Neural progenitor cell (in vitro differentiated cells): ENCODE measurements around the gene CHST9. TPM values are rescaled to one million over a fixed set of nuclear protein-coding genes. Genes with fewer than 3 reads are reported as not detected.

Source experiments
- DNase-seq: peaks from one replicate; pipeline ENCODE4 v3.0.0-alpha.2; 2016; ENCODE audit warnings: low spot score
- H2AFZ ChIP-seq: fragments of 200-600 bp; sonication (generic); replicated peaks from 2 replicates; pipeline ENCODE4 v1.6.1; 2016; ENCODE audit warnings: antibody characterized with exemption
- H3F3A ChIP-seq: fragments of 200-600 bp; sonication (generic); 2 replicates; pipeline ENCODE4 v1.6.1; 2016; ENCODE audit warnings: antibody characterized with exemption, low read depth
- H3K27ac ChIP-seq: fragments of 200-600 bp; sonication (generic); 2 replicates; pipeline ENCODE4 v1.5.1; 2016; ENCODE audit warnings: mild to moderate bottlenecking
- H3K27me3 ChIP-seq: fragments of 200-600 bp; sonication (generic); 2 replicates; pipeline ENCODE4 v1.6.1; 2016; ENCODE audit warnings: mild to moderate bottlenecking, moderate library complexity
- H3K36me3 ChIP-seq: fragments of 200-600 bp; sonication (generic); 2 replicates; pipeline ENCODE4 v1.5.1; 2016
- H3K4me1 ChIP-seq: fragments of 200-600 bp; sonication (generic); 2 replicates; pipeline ENCODE4 v1.6.1; 2016; ENCODE audit warnings: mixed run types
- H3K4me2 ChIP-seq: fragments of 200-600 bp; sonication (generic); 2 replicates; pipeline ENCODE4 v1.6.1; 2016
- H3K4me3 ChIP-seq: fragments of 200-600 bp; sonication (generic); 2 replicates; pipeline ENCODE4 v1.5.1; 2016
- H3K79me2 ChIP-seq: fragments of 200-600 bp; sonication (generic); 2 replicates; pipeline ENCODE4 v1.6.1; 2016; ENCODE audit warnings: low read depth
- H3K9ac ChIP-seq: fragments of 200-600 bp; sonication (generic); 2 replicates; pipeline ENCODE4 v1.6.1; 2016
- H3K9me3 ChIP-seq: fragments of 200-600 bp; sonication (generic); 2 replicates; pipeline ENCODE4 v1.5.1; 2016; ENCODE audit warnings: low read depth
- H4K20me1 ChIP-seq: fragments of 200-600 bp; sonication (generic); 2 replicates; pipeline ENCODE4 v1.6.1; 2016; ENCODE audit warnings: low read depth
- H3K27ac Mint-ChIP-seq: 3 replicates; pipeline ENCODE4 v1.8.0; 2021; ENCODE audit warnings: mixed read lengths
- H3K27me3 Mint-ChIP-seq: 2 replicates; pipeline ENCODE4 v1.8.0; 2022; ENCODE audit warnings: low read depth, mild to moderate bottlenecking, inconsistent platforms, moderate library complexity, mixed read lengths; ENCODE audit not compliant: insufficient read depth
- H3K36me3 Mint-ChIP-seq: 3 replicates; pipeline ENCODE4 v1.8.0; 2021; ENCODE audit warnings: mixed read lengths
- H3K4me1 Mint-ChIP-seq: 3 replicates; pipeline ENCODE4 v1.8.0; 2021; ENCODE audit warnings: mixed read lengths
- H3K4me3 Mint-ChIP-seq: 3 replicates; pipeline ENCODE4 v1.8.0; 2021; ENCODE audit warnings: mild to moderate bottlenecking, moderate library complexity, mixed read lengths
- H3K9me3 Mint-ChIP-seq: 3 replicates; pipeline ENCODE4 v1.8.0; 2020; ENCODE audit warnings: mixed read lengths
- EZH2 ChIP-seq: fragments of 200-600 bp; sonication (generic); IDR thresholded peaks from 2 replicates; pipeline ENCODE4 v1.6.1; 2017; ENCODE audit warnings: antibody characterized with exemption, mild to moderate bottlenecking, moderate library complexity
- EZH2phosphoT487 ChIP-seq: fragments of 200-600 bp; sonication (generic); IDR thresholded peaks from 2 replicates; pipeline ENCODE4 v1.6.1; 2017; ENCODE audit warnings: antibody characterized with exemption
- total RNA-seq: library from RNA; depleted of rRNA; stranded (reverse); fragments of >200 nt; gene quantifications from 2 replicates; pipeline ENCODE4 v1.2.3, GENCODE V29; 2015; ENCODE audit warnings: low replicate concordance
- TF ChIP-seq, protein P1 (sequence below): fragments of 200-600 bp; sonication (generic); IDR thresholded peaks from 2 replicates; pipeline ENCODE4 v1.5.1; 2017; ENCODE audit warnings: antibody characterized with exemption, mild to moderate bottlenecking

CHST9 gene
- total RNA-seq, 1 donor from 2014 or later, result 1.3 TPM

DNA sequence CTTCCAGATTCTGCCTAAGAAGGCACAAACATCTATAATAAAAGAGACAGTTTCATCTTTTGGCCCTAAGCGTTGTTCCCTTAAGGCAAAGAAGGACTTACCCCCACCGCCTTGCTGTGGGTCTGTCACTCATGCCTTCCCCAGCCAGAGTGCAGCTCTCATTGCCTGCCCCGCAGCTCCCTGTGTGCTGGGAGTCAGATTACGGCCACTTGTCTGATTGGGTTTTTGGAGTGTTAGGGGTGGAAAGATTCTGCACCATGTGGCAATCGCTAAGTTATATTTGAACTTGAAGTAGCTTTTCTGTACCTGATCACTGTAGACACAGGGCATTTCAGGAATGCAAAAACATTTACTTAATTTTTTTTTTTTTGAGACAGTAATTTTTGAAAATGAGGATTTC, 319.6 kb downstream of the CHST9 start, which contains the start of gene AQP4:
Gene AQP4 (minus strand): TSS at position 151 of the 400 bp plus-strand sequence. CDS start 18 bp downstream, at position 133.
- no peak within 1 kb of the TSS for H2AFZ ChIP-seq
- no peak within 1 kb of the TSS for H3K27ac ChIP-seq

DNA sequence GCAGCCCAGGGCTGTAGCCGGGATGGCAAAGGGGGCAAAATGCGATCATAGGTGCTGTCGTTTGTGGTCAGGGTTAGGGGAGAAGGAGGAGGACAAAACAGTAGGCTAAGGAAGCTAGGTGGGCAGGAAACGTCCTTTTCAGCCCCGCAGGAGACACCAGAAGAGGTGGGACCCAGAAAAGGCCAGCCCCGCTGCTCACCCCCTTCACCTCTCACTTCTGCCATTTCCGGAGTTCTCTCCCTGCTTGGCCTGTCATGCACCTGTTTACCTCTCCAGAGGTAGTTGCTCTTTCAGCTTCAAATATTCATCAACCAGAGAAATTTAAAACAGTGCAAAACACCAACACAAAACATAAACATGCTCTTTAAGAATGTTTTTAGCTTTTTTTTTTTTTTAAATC, 320.4 kb downstream of the CHST9 start:
- Histone ChIP-seq H3K4me2 (no peak overlapping the region), H3K36me3 (no peaks in the 10 kb centered on the region), H3K4me3 (no peak overlapping the region), H2AFZ (no peak overlapping the region), H3K79me2 (no peaks in the 10 kb centered on the region), H3K27ac (no peak overlapping the region), H3K9me3 (no peaks in the 10 kb centered on the region), H3K9ac (no peak overlapping the region), H3K4me1 (peaks cover 18% of the 10 kb centered on the region), H3K27me3 (peaks cover 43% of the 10 kb centered on the region), H4K20me1 (no peaks in the 10 kb centered on the region), H3F3A (peaks cover 12% of the 10 kb centered on the region)
- H3K36me3 Mint-ChIP-seq, result no peaks in the 10 kb centered on the region
- H3K9me3 Mint-ChIP-seq, result no peaks in the 10 kb centered on the region
- TF ChIP-seq, protein P1, sequence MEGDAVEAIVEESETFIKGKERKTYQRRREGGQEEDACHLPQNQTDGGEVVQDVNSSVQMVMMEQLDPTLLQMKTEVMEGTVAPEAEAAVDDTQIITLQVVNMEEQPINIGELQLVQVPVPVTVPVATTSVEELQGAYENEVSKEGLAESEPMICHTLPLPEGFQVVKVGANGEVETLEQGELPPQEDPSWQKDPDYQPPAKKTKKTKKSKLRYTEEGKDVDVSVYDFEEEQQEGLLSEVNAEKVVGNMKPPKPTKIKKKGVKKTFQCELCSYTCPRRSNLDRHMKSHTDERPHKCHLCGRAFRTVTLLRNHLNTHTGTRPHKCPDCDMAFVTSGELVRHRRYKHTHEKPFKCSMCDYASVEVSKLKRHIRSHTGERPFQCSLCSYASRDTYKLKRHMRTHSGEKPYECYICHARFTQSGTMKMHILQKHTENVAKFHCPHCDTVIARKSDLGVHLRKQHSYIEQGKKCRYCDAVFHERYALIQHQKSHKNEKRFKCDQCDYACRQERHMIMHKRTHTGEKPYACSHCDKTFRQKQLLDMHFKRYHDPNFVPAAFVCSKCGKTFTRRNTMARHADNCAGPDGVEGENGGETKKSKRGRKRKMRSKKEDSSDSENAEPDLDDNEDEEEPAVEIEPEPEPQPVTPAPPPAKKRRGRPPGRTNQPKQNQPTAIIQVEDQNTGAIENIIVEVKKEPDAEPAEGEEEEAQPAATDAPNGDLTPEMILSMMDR, result no peak
- no peak for TF ChIP-seq EZH2phosphoT487
- no peak for TF ChIP-seq EZH2
- H3K27me3 Mint-ChIP-seq, result peaks cover 6% of the 10 kb centered on the region
- DNase-seq, result no peak
- H3K4me1 Mint-ChIP-seq, result peaks cover 44% of the 10 kb centered on the region
- no peak overlapping the region for H3K27ac Mint-ChIP-seq
- peak overlapping the region; percentile 6 for H3K4me3 Mint-ChIP-seq

More for the DNA sequence above, 319.6 kb downstream of the CHST9 start, which contains the start of gene AQP4:
- no peaks in the 10 kb centered on the region for H3K79me2 ChIP-seq
- TF ChIP-seq, protein P1, result no peak
- TF ChIP-seq EZH2 (no peak), EZH2phosphoT487 (no peak)
- H3K9me3 ChIP-seq, result no peaks in the 10 kb centered on the region
- H3K27ac Mint-ChIP-seq, result no peak within 1 kb of the TSS
- peak; percentile 44 for DNase-seq
- no peaks in the 10 kb centered on the region for H3K36me3 Mint-ChIP-seq
- H3K9ac ChIP-seq, result no peak within 1 kb of the TSS
- peaks cover 18% of the 10 kb centered on the region for H3K4me1 ChIP-seq
- peaks cover 43% of the 10 kb centered on the region for H3K27me3 ChIP-seq
- no peaks in the 10 kb centered on the region for H4K20me1 ChIP-seq
- no peak within 1 kb of the TSS for H3K4me2 ChIP-seq
- peaks cover 6% of the 10 kb centered on the region for H3K27me3 Mint-ChIP-seq
- H3K36me3 ChIP-seq, result no peaks in the 10 kb centered on the region
- H3K9me3 Mint-ChIP-seq, result no peaks in the 10 kb centered on the region
- peaks cover 44% of the 10 kb centered on the region for H3K4me1 Mint-ChIP-seq
- peaks cover 12% of the 10 kb centered on the region for H3F3A ChIP-seq
- peak within 1 kb of the TSS; percentile 6 for H3K4me3 Mint-ChIP-seq
- no peak within 1 kb of the TSS for H3K4me3 ChIP-seq

DNA sequence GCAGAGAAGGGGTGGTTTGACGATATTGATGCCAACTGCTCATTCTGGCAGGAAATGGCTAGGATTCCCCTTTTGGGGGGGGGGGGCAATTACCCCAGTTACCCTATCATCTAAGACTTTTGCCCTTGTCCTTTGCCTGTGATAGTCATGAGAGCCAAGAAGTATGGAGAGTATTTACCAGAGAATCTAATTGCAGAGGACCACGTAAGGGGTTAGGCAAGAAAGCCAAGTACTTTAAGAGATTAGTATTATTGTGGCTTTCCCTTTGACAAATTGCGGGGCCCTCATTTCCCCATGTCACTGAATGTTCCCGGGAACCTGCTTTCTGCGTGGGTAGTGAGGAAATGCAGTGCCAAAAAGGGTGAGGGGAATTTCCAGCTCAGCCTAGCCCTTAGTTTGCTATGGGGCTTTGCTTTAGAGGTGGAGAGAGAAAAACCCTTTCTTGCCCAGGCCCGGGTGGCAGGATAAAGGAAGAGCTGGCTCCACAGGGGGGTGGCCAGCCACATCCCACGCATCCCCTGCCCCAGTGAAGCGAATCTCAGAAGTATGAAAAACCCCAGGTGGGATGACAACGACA, 321.1 kb downstream of the CHST9 start:
- Mint-ChIP-seq H3K27ac (peak overlapping the region; percentile 31), H3K27me3 (peaks cover 6% of the 10 kb centered on the region), H3K36me3 (no peaks in the 10 kb centered on the region), H3K9me3 (no peaks in the 10 kb centered on the region), H3K4me3 (peak overlapping the region; percentile 80), H3K4me1 (peaks cover 44% of the 10 kb centered on the region)
- H2AFZ ChIP-seq, result no peak overlapping the region
- peaks cover 18% of the 10 kb centered on the region for H3K4me1 ChIP-seq
- peaks cover 43% of the 10 kb centered on the region for H3K27me3 ChIP-seq
- H3K9me3 ChIP-seq, result no peaks in the 10 kb centered on the region
- peak overlapping the region; percentile 83 for H3K4me2 ChIP-seq
- DNase-seq, result no peak
- H3K36me3 ChIP-seq, result no peaks in the 10 kb centered on the region
- no peaks in the 10 kb centered on the region for H3K79me2 ChIP-seq
- peak overlapping the region; percentile 51 for H3K4me3 ChIP-seq
- no peaks in the 10 kb centered on the region for H4K20me1 ChIP-seq
- H3K9ac ChIP-seq, result no peak overlapping the region
- H3K27ac ChIP-seq, result no peak overlapping the region
- TF ChIP-seq, protein P1, result no peak
- no peak for TF ChIP-seq EZH2phosphoT487
- no peak for TF ChIP-seq EZH2
- H3F3A ChIP-seq, result peaks cover 12% of the 10 kb centered on the region
